Prostate gland (tissue), 2 donors: ENCODE data around the gene ARHGEF28. TPM values are rescaled to one million over a fixed set of nuclear protein-coding genes. Genes with fewer than 3 reads are reported as not detected.

Source experiments
- DNase-seq: peaks from one replicate; pipeline ENCODE4 v3.0.0-alpha.2; 2019; ENCODE audit warnings: low spot score
- H3K27ac ChIP-seq, 2 donors: fragments of 200-600 bp; sonication (generic); 2 replicates each; pipeline ENCODE4 v1.5.1; 2017 to 2019
- H3K27me3 ChIP-seq: fragments of 200-600 bp; sonication (generic); replicated peaks from 2 replicates; pipeline ENCODE4 v1.5.1; 2019; ENCODE audit not compliant: insufficient read depth
- H3K36me3 ChIP-seq, 2 donors: fragments of 200-600 bp; sonication (generic); 1 replicate in 1 of 2; 2 replicates in 1 of 2; pipeline versions ENCODE4 v1.5.1 to v1.8.1; 2017 to 2019
- H3K4me1 ChIP-seq: fragments of 200-600 bp; sonication (generic); replicated peaks from 2 replicates; pipeline ENCODE4 v1.5.1; 2019
- H3K4me3 ChIP-seq, 2 donors: fragments of 200-600 bp; sonication (generic); 2 replicates each; pipeline ENCODE4 v1.5.1; 2017 to 2019
- H3K9me3 ChIP-seq: fragments of 200-600 bp; sonication (generic); 2 replicates; pipeline ENCODE4 v1.5.1; 2017
- CTCF ChIP-seq, 4 experiments: fragments of 200-600 bp in 2 of 4; fragments of 450-650 bp in 2 of 4; sonication (generic) in 2 of 4; IDR thresholded peaks; 1 replicate in 3 of 4; 2 replicates in 1 of 4; pipeline ENCODE4 v1.5.1; 2016 to 2019; ENCODE audit warnings: antibody characterized with exemption in 4 of 4, mild to moderate bottlenecking in 2 of 4, moderate library complexity in 2 of 4
- POLR2A ChIP-seq: fragments of 450-650 bp; IDR thresholded peaks from one replicate; pipeline ENCODE4 v1.6.1; 2016; ENCODE audit warnings: antibody characterized with exemption, mild to moderate bottlenecking
- POLR2AphosphoS5 ChIP-seq: sonication (generic); formaldehyde crosslinking; IDR thresholded peaks from one replicate; pipeline ENCODE4 v1.6.1; 2017; ENCODE audit warnings: antibody characterized with exemption
- WGBS: methylation state at CpG from one replicate; pipeline ENCODE4 v1.1.5; 2018; 5-methylcytosine and 5-hydroxymethylcytosine counted together
- intact Hi-C: fragments of 100-400 bp; cut with DNase I; formaldehyde crosslinking; loops from one replicate; pipeline ENCODE4 v1.14.2; 2022
- total RNA-seq, 2 donors: library from RNA; depleted of rRNA; stranded (reverse); fragments of >200 nt; gene quantifications; one replicate each; pipeline ENCODE4 v1.1.0, GENCODE V29; 2016

The ARHGEF28 gene
- total RNA-seq, 2 donors from 2014 or later: 18.9 to 28.3 TPM

- H3K36me3 ChIP-seq: no peaks in the 10 kb centered on the region
- no peaks in the 10 kb centered on the region for H3K9me3 ChIP-seq
- intact Hi-C loops: no loop called here
- no peak overlapping the region for H3K4me3 ChIP-seq
- TF ChIP-seq POLR2AphosphoS5 (no peak), POLR2A (no peak), CTCF (IDR thresholded peaks at IDR 0.05) (no peak)
- WGBS: 94% methylated on average over 4 of the region's 4 CpGs
- no peaks in the 10 kb centered on the region for H3K4me1 ChIP-seq
- no peak for DNase-seq
- H3K27me3 ChIP-seq: no peaks in the 10 kb centered on the region
- H3K27ac ChIP-seq: no peak overlapping the region
These were observed 261.7 kb downstream of the ARHGEF28 start for GRCh38 chr5:73887688-73888087.

GRCh38 chr5:73890569-73890968, 264.6 kb downstream of the ARHGEF28 start:
- WGBS: 100% methylated on average over 4 of the region's 4 CpGs
- TF ChIP-seq POLR2A (no peak), POLR2AphosphoS5 (no peak), CTCF (IDR thresholded peaks at IDR 0.05) (no peak)
- Histone ChIP-seq H3K4me1 (no peaks in the 10 kb centered on the region), H3K4me3 (no peak overlapping the region), H3K36me3 (no peaks in the 10 kb centered on the region), H3K9me3 (no peaks in the 10 kb centered on the region), H3K27ac (no peak overlapping the region), H3K27me3 (no peaks in the 10 kb centered on the region)
- no peak for DNase-seq
- intact Hi-C loops: no loop called here

GRCh38 chr5:73892218-73892617, 266.2 kb downstream of the ARHGEF28 start:
- TF ChIP-seq CTCF (IDR thresholded peaks at IDR 0.05): no peak
- no peak for TF ChIP-seq POLR2A
- TF ChIP-seq POLR2AphosphoS5: no peak
- H3K4me1 ChIP-seq: no peaks in the 10 kb centered on the region
- intact Hi-C loops: no loop called here
- no peaks in the 10 kb centered on the region for H3K9me3 ChIP-seq
- no peak overlapping the region for H3K27ac ChIP-seq
- no peaks in the 10 kb centered on the region for H3K27me3 ChIP-seq
- 93% methylated on average over 6 of the region's 6 CpGs for WGBS
- H3K4me3 ChIP-seq: no peak overlapping the region
- H3K36me3 ChIP-seq: no peaks in the 10 kb centered on the region
- DNase-seq: no peak

- no peak for DNase-seq
- Histone ChIP-seq H3K9me3 (no peaks in the 10 kb centered on the region), H3K4me1 (no peaks in the 10 kb centered on the region), H3K36me3 (no peaks in the 10 kb centered on the region), H3K4me3 (no peak overlapping the region), H3K27me3 (no peaks in the 10 kb centered on the region), H3K27ac (no peak overlapping the region)
- TF ChIP-seq CTCF (IDR thresholded peaks at IDR 0.05) (no peak), POLR2AphosphoS5 (no peak), POLR2A (no peak)
- 93% methylated on average over 1 of the region's 1 CpG for WGBS
- intact Hi-C loops: no loop called here
These were observed 266.8 kb downstream of the ARHGEF28 start for GRCh38 chr5:73892806-73893205.

GRCh38 chr5:73893813-73894212, 267.8 kb downstream of the ARHGEF28 start:
- Histone ChIP-seq H3K4me1 (no peaks in the 10 kb centered on the region), H3K9me3 (no peaks in the 10 kb centered on the region), H3K36me3 (no peaks in the 10 kb centered on the region), H3K4me3 (no peak overlapping the region), H3K27me3 (no peaks in the 10 kb centered on the region), H3K27ac (no peak overlapping the region)
- no peak for TF ChIP-seq CTCF (IDR thresholded peaks at IDR 0.05)
- no peak for TF ChIP-seq POLR2AphosphoS5
- TF ChIP-seq POLR2A: no peak
- WGBS: 50% methylated on average over 2 of the region's 2 CpGs
- intact Hi-C loops: no loop called here
- no peak for DNase-seq
